Endothelial cell (in vitro differentiated cells): ENCODE results near the gene TUBA1A. TPM values are rescaled to one million over a fixed set of nuclear protein-coding genes. Genes with fewer than 3 reads are reported as not detected.
A peak's percentile ranks its signal among the peaks of the same experiment; 100 is the strongest.

Source experiments
- DNase-seq: peaks from one replicate; pipeline ENCODE4 v3.0.0; 2021; ENCODE audit warnings: low spot score
- H3K27ac Mint-ChIP-seq: one replicate; pipeline ENCODE4 v1.8.0; 2021; ENCODE audit warnings: mixed read lengths, inconsistent platforms; ENCODE audit not compliant: unreplicated experiment
- H3K27me3 Mint-ChIP-seq: one replicate; pipeline ENCODE4 v1.8.0; 2021; ENCODE audit warnings: mild to moderate bottlenecking, moderate library complexity, mixed read lengths, inconsistent platforms; ENCODE audit not compliant: unreplicated experiment
- H3K36me3 Mint-ChIP-seq: one replicate; pipeline ENCODE4 v1.8.0; 2021; ENCODE audit warnings: mild to moderate bottlenecking, low read depth, mixed read lengths, inconsistent platforms; ENCODE audit not compliant: unreplicated experiment
- H3K4me1 Mint-ChIP-seq: one replicate; pipeline ENCODE4 v1.8.0; 2021; ENCODE audit warnings: mild to moderate bottlenecking, mixed read lengths, inconsistent platforms; ENCODE audit not compliant: unreplicated experiment
- H3K4me3 Mint-ChIP-seq: one replicate; pipeline ENCODE4 v1.8.0; 2021; ENCODE audit warnings: mild to moderate bottlenecking, mixed read lengths, inconsistent platforms; ENCODE audit not compliant: unreplicated experiment
- H3K9me3 Mint-ChIP-seq: one replicate; pipeline ENCODE4 v1.8.0; 2021; ENCODE audit warnings: mixed read lengths, inconsistent platforms; ENCODE audit not compliant: unreplicated experiment
- total RNA-seq: library from RNA; stranded (reverse); fragmentation: NEBNext Ultra II Directional; extraction: Animal tissue kit (Norgen Biotek cat#: 25700); gene quantifications from one replicate; pipeline ENCODE4 v1.2.1, GENCODE V29; 2021; ENCODE audit not compliant: unreplicated experiment
- TF ChIP-seq, protein P1 (sequence below): fragments of 200-600 bp; sonication (generic); IDR thresholded peaks from one replicate; pipeline ENCODE4 v1.5.0; 2021; ENCODE audit warnings: antibody characterized with exemption; ENCODE audit not compliant: unreplicated experiment

TUBA1A gene
- total RNA-seq, 1 donor from 2014 or later: 924 TPM

DNA sequence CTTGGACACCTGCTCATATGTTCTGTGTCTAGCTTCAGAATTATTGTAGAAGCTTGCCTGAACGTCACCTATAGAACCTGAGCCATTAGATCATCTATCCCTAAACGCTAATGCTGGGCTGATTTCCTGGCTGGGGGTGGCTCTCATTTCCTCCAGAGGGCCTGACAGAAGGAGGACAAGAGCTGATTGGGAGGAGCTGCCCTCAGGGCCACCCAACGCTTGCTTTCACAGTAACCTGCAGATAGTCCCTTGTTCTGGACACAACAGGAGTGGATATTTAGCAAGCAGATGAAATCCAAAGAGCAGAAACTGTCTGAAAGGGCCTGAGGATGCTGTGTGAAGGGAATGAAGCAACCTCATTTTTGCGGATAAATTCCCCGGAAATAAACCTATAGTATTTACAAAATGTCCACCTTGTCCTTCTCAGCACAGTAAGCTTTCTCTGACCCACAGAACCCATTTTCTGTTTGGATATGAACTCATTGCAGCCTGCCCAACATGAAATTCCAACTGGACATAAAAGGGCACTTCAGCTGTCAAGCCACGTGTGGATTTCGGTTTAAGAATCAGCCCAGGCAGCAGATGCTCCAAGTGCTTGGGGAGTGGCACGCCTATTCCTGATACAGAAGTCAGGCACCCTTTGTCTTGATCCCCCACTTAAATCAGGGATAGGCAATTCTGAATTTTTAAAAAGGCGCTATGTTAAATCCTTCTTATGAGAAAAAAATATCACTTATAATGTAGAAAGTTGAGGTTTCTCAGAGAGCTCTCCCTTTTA is 43.2 kb upstream of the TUBA1A start:
- no peak for DNase-seq
- Mint-ChIP-seq H3K36me3 (no peaks in the 10 kb centered on the region), H3K4me1 (peaks cover 13% of the 10 kb centered on the region), H3K27ac (peak overlapping the region; percentile 74), H3K4me3 (no peak overlapping the region), H3K27me3 (peaks cover 5% of the 10 kb centered on the region), H3K9me3 (no peaks in the 10 kb centered on the region)
- TF ChIP-seq, protein P1, sequence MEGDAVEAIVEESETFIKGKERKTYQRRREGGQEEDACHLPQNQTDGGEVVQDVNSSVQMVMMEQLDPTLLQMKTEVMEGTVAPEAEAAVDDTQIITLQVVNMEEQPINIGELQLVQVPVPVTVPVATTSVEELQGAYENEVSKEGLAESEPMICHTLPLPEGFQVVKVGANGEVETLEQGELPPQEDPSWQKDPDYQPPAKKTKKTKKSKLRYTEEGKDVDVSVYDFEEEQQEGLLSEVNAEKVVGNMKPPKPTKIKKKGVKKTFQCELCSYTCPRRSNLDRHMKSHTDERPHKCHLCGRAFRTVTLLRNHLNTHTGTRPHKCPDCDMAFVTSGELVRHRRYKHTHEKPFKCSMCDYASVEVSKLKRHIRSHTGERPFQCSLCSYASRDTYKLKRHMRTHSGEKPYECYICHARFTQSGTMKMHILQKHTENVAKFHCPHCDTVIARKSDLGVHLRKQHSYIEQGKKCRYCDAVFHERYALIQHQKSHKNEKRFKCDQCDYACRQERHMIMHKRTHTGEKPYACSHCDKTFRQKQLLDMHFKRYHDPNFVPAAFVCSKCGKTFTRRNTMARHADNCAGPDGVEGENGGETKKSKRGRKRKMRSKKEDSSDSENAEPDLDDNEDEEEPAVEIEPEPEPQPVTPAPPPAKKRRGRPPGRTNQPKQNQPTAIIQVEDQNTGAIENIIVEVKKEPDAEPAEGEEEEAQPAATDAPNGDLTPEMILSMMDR: no peak

DNA sequence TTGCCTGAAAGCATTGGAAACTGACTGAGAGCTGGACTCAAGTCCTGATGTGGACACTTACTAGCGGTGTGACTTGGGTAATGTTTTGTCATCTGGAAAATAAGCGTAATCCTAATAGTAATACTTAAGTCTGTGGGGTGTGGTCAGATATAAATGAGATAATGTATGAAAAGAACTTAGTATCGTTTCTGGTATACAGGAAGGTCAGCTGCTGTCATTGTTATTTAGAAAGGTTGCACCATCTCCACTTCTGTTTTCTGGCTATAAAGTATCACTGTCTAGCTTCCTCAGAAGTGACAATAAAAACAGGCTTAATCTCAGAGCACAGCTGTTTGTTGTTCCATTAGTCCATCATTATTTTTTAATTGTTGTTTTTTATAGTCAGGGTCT is 41.9 kb upstream of the TUBA1A start:
- DNase-seq: no peak
- Mint-ChIP-seq H3K4me3 (no peak overlapping the region), H3K27me3 (peaks cover 5% of the 10 kb centered on the region), H3K9me3 (no peaks in the 10 kb centered on the region), H3K27ac (no peak overlapping the region), H3K4me1 (peaks cover 13% of the 10 kb centered on the region), H3K36me3 (no peaks in the 10 kb centered on the region)
- TF ChIP-seq, protein P1: no peak

DNA sequence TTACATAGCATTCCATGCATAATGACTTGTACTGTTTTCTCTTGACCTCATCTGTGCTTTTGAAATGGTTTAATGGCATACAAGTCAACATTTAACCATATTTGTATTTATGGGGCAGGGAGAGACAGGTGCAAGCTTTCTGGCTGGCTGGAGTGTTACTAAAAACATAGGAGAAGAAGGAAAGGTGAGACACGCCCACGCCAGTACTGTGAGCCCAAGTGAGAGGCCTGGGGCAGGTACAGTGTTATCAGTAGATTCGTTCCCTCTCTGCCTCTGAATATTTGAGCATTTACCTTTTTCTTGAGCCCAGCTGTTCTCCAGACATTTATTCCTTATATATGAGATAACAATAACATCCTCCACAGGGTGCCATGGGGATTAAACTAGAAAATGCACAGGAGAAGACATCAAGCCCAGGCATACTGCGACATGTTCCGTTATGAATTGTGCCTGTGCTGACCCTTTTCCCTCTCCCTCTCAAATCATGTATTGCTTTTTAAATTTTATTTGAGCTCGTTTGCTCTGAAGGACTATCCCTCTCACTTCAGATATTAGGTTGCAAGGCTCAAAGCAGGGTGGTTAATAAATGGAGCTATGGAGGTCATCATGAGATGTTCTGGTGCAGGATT is 41.4 kb upstream of the TUBA1A start:
- H3K9me3 Mint-ChIP-seq: no peaks in the 10 kb centered on the region
- TF ChIP-seq, protein P1: no peak
- peaks cover 5% of the 10 kb centered on the region for H3K27me3 Mint-ChIP-seq
- peaks cover 13% of the 10 kb centered on the region for H3K4me1 Mint-ChIP-seq
- no peaks in the 10 kb centered on the region for H3K36me3 Mint-ChIP-seq
- no peak overlapping the region for H3K4me3 Mint-ChIP-seq
- DNase-seq: no peak
- no peak overlapping the region for H3K27ac Mint-ChIP-seq

DNA sequence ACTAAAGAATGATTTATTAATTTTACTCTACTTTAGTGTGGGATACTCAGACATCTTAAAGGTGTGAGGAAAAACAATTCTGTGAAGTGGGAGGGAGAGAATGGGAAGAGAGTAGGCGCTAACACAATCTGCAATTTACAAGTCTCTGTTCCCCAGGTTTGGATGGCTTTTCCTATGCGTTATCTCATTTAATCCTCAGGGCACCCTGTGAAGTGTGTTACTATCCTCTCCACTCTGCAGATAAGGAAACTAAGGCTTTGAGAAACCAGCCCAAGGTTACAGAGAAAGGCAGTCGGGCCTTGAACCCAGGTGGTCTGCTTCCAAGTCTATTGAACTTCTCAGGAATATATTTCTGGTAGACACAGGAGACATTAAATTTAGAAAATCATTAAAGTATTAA is 39.8 kb upstream of the TUBA1A start:
- TF ChIP-seq, protein P1: no peak
- H3K9me3 Mint-ChIP-seq: no peaks in the 10 kb centered on the region
- H3K27me3 Mint-ChIP-seq: peaks cover 2% of the 10 kb centered on the region
- H3K4me1 Mint-ChIP-seq: peaks cover 15% of the 10 kb centered on the region
- no peak overlapping the region for H3K4me3 Mint-ChIP-seq
- H3K36me3 Mint-ChIP-seq: no peaks in the 10 kb centered on the region
- H3K27ac Mint-ChIP-seq: no peak overlapping the region
- DNase-seq: no peak

DNA sequence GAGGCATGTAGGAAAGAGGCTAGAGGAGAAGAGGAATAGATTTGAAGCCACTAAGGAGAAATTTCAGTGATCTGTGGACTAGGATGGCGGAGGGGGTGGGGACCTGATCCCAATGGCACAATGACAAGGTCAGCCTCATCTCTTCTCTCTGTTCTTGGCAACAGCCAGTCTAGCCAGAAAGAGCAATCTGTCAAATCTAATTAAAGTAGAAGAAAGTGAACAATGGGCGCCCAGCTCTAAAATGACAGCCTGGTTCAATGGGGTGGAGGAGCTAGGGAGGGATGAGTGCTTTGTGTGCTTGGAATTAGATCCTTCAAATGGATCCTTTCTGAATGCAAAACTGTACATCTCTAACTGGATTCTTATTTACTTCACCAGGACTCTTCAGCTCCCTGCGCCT is 38.8 kb upstream of the TUBA1A start:
- peaks cover 2% of the 10 kb centered on the region for H3K27me3 Mint-ChIP-seq
- H3K9me3 Mint-ChIP-seq: no peaks in the 10 kb centered on the region
- no peak for DNase-seq
- H3K36me3 Mint-ChIP-seq: no peaks in the 10 kb centered on the region
- peaks cover 10% of the 10 kb centered on the region for H3K4me1 Mint-ChIP-seq
- no peak overlapping the region for H3K27ac Mint-ChIP-seq
- TF ChIP-seq, protein P1: no peak
- H3K4me3 Mint-ChIP-seq: no peak overlapping the region
